Tibial nerve (tissue), 4 donors: ENCODE measurements around the gene HLA-DPB1. TPM values are rescaled to one million over a fixed set of nuclear protein-coding genes. Genes with fewer than 3 reads are reported as not detected.

ENCODE experiments used
- DNase-seq, 2 donors: peaks; one replicate each; pipeline ENCODE4 v3.0.0-alpha.2; 2019; ENCODE audit warnings: low spot score in 2 of 2
- H3K27ac ChIP-seq, 4 donors: fragments of 200-600 bp; sonication (generic) in 3 of 4; one replicate each; pipeline ENCODE4 v1.5.1; 2017 to 2019; ENCODE audit warnings: mild to moderate bottlenecking in 1 of 4
- H3K27me3 ChIP-seq, 2 donors: fragments of 200-600 bp; sonication (generic) in 1 of 2; one replicate each; pipeline versions ENCODE4 v1.5.1 to v1.6.0; 2017 to 2019
- H3K36me3 ChIP-seq, 3 donors: fragments of 200-600 bp; sonication (generic); one replicate each; pipeline ENCODE4 v1.5.1; 2018 to 2019
- H3K4me1 ChIP-seq, 4 donors: fragments of 200-600 bp; sonication (generic) in 3 of 4; one replicate each; pipeline ENCODE4 v1.5.1; 2017 to 2019
- H3K4me3 ChIP-seq, 4 donors: fragments of 200-600 bp; sonication (generic) in 3 of 4; one replicate each; pipeline ENCODE4 v1.5.1; 2017 to 2019; ENCODE audit warnings: mild to moderate bottlenecking in 1 of 4, moderate library complexity in 1 of 4
- H3K9me3 ChIP-seq, 4 donors: fragments of 200-600 bp; sonication (generic) in 3 of 4; one replicate each; pipeline ENCODE4 v1.5.1; 2017 to 2019
- EP300 ChIP-seq, 2 donors: sonication (generic); formaldehyde crosslinking; IDR thresholded peaks; one replicate each; pipeline ENCODE4 v1.6.1; 2017; ENCODE audit warnings: antibody characterized with exemption in 2 of 2, mild to moderate bottlenecking in 1 of 2
- POLR2A ChIP-seq, 2 donors: fragments of 450-650 bp; IDR thresholded peaks; one replicate each; pipeline ENCODE4 v1.6.1; 2017; ENCODE audit warnings: antibody characterized with exemption in 2 of 2, mild to moderate bottlenecking in 2 of 2, moderate library complexity in 2 of 2
- WGBS, 2 donors: methylation state at CpG; one replicate each; pipeline ENCODE4 v1.1.5; 2018; 5-methylcytosine and 5-hydroxymethylcytosine counted together
- total RNA-seq, 4 donors: library from RNA; depleted of rRNA; stranded (reverse); fragments of >200 nt; gene quantifications; one replicate each; pipeline ENCODE4 v1.1.0, GENCODE V29; 2016
- TF ChIP-seq, protein P1 (sequence below), 5 experiments: fragments of 200-600 bp in 3 of 5; fragments of 450-650 bp in 2 of 5; sonication (generic) in 3 of 5; IDR thresholded peaks; one replicate each; pipeline ENCODE4 v1.5.1; 2016 to 2019; ENCODE audit warnings: antibody characterized with exemption in 5 of 5, mild to moderate bottlenecking in 3 of 5, moderate library complexity in 2 of 5

The HLA-DPB1 gene
- total RNA-seq, 4 donors from 2014 or later, result 56.5 to 121 (median 76.4) TPM

DNA sequence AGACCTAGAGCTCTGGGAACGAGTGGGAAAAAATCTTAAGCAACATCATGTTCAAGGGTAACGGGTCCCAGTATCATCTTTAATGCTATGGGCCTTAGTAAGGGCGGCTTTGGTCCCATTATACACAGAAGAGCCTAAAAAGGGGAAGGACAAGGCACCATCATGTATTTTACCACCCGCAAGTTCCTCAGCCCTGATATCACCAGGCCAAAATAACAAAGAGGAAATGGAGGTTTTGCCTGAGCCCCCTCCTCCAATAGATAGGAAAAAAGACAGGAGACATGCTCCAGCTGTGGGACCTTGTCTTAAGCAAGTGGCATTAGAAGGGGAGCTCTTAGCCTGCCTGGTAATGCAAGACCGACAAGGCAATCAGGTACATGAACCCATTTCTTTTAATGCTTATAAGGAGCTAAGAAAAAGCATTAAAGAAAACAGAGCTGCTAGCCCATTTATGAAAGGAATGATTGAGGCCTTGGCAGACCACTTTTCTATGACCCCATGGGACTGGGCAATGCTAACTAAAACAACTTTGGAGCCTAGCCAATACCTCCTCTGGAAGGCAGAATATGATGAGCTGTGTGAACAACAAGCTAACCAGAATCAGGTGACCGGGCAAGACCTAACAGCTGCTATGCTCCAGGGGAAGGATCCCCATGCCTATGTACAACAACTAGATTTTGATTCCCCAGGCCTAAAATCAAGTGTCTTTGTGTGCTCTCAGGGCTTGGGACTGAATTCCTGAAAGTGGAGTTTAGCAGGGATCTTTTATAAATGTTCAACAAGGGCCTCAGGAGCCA is 25.6 kb upstream of the HLA-DPB1 start:
- no peak for DNase-seq
- 71 to 77% methylated on average over 5 to 6 of the region's 6 CpGs for WGBS, 2 donors
- TF ChIP-seq EP300 (IDR thresholded peaks at IDR 0.05), result no peak
- no peak for TF ChIP-seq POLR2A (IDR thresholded peaks at IDR 0.05)
- TF ChIP-seq, protein P1, sequence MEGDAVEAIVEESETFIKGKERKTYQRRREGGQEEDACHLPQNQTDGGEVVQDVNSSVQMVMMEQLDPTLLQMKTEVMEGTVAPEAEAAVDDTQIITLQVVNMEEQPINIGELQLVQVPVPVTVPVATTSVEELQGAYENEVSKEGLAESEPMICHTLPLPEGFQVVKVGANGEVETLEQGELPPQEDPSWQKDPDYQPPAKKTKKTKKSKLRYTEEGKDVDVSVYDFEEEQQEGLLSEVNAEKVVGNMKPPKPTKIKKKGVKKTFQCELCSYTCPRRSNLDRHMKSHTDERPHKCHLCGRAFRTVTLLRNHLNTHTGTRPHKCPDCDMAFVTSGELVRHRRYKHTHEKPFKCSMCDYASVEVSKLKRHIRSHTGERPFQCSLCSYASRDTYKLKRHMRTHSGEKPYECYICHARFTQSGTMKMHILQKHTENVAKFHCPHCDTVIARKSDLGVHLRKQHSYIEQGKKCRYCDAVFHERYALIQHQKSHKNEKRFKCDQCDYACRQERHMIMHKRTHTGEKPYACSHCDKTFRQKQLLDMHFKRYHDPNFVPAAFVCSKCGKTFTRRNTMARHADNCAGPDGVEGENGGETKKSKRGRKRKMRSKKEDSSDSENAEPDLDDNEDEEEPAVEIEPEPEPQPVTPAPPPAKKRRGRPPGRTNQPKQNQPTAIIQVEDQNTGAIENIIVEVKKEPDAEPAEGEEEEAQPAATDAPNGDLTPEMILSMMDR (IDR thresholded peaks at IDR 0.05), result no peak
- H3K9me3 ChIP-seq, result no peaks in the 10 kb centered on the region
- H3K4me3 ChIP-seq, result no peak overlapping the region
- no peaks in the 10 kb centered on the region for H3K36me3 ChIP-seq
- no peak overlapping the region for H3K27ac ChIP-seq
- H3K4me1 ChIP-seq, result no peaks in the 10 kb centered on the region
- H3K27me3 ChIP-seq, result peaks cover 0 to 5% of the 10 kb centered on the region in 2 donors

DNA sequence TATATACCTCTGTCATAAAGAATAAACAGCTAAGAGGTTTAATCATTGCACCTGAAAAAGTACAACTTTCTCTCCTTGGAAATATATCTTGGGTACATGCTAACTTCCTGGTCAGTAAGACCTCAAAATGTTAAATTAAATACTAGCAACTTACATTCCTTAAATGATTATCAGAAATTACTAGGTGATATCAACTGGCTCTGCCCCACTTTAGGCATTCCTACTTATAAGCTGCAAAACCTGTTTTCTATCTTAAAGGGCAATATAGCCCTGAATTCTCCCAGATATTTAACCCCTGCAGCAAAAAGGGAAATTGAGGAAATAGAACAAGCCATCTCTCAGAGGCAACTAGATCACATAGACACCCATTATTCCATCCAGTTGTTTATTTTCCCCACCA is 23.2 kb upstream of the HLA-DPB1 start:
- no peak for TF ChIP-seq EP300 (IDR thresholded peaks at IDR 0.05)
- no peak for TF ChIP-seq POLR2A (IDR thresholded peaks at IDR 0.05)
- TF ChIP-seq, protein P1 (IDR thresholded peaks at IDR 0.05), result no peak
- Histone ChIP-seq H3K4me1 (no peaks in the 10 kb centered on the region), H3K9me3 (no peaks in the 10 kb centered on the region), H3K27ac (no peak overlapping the region), H3K36me3 (no peaks in the 10 kb centered on the region), H3K4me3 (no peak overlapping the region), H3K27me3 (peaks cover 0 to 1% of the 10 kb centered on the region in 2 donors)
- DNase-seq, result no peak

DNA sequence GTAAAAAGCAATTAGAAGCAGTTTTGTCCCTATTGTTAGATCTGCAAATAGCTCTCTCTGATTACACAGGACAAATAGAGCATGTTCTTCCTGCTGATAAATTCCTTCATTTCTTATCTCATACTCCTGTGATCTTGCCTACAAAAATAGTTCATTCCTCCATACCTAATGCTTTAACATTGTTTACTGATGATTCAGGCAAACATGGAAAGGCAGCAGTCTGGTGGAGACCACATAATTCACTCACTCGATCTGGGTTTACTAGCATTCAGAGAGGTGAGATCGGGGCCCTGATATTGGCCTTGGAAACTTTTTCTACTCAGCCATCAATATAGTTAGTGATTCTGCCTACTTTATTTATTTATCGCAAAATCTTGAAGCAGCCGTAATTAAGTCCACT is 22.6 kb upstream of the HLA-DPB1 start:
- Histone ChIP-seq H3K9me3 (no peaks in the 10 kb centered on the region), H3K27me3 (no peaks in the 10 kb centered on the region), H3K4me1 (no peaks in the 10 kb centered on the region), H3K4me3 (no peak overlapping the region), H3K36me3 (no peaks in the 10 kb centered on the region), H3K27ac (no peak overlapping the region)
- DNase-seq, result no peak
- no peak for TF ChIP-seq POLR2A (IDR thresholded peaks at IDR 0.05)
- no peak for TF ChIP-seq EP300 (IDR thresholded peaks at IDR 0.05)
- TF ChIP-seq, protein P1 (IDR thresholded peaks at IDR 0.05), result no peak
- WGBS, 2 donors, result 37 to 39% methylated on average over 4 of the region's 4 CpGs

DNA sequence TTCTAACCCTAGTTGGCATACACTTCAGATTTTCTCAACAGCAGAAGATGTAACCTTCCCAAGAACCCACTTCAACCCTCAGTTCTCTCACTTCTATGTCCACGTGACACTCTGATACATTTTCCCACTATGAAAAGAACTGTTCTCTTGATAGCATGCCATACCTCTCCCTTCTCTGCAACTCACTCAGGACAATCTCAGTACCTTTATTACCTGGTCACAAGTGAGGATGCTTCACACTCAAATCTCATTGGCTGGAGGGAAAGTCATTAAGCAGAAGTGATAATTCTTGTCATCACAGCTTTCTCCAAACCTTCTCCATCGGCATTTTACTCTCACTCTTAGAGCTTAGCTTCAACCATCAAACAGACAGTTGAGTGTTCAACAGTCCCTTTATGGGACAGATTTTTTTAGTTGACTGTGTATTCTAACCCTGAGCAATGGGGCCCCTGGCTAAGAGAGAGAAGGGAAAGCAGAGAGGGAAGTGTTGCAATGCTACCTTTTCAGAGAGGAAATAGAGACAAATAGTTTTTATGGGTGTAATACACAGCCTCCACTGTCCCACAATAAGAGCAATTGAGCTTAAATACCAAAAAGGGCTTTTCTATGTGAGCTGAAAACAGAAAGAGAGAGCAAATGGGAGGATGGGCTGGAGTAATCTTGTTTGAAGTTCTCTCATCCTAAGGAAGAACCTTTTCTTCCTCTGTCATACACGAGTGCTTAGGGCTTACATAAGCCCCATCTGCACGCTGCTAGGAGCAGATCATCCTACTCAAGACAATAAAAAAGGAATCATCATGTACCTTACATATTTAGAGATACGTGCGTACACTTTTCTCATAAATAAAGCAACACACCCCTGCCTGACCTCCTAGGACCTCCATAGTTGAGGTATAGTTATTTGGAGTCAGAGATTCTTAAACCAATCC is 18.3 kb upstream of the HLA-DPB1 start:
- no peak for DNase-seq

More for the DNA sequence above, 18.3 kb upstream of the HLA-DPB1 start:
- whole genome bisulfite sequencing, 2 donors, result 66 to 67% methylated on average over 6 of the region's 6 CpGs
- Histone ChIP-seq H3K27me3 (no peaks in the 10 kb centered on the region), H3K4me1 (no peaks in the 10 kb centered on the region), H3K27ac (no peak overlapping the region), H3K9me3 (no peaks in the 10 kb centered on the region), H3K36me3 (no peaks in the 10 kb centered on the region), H3K4me3 (no peak overlapping the region)
- TF ChIP-seq EP300 (IDR thresholded peaks at IDR 0.05), result no peak
- TF ChIP-seq, protein P1 (IDR thresholded peaks at IDR 0.05), result no peak
- TF ChIP-seq POLR2A (IDR thresholded peaks at IDR 0.05), result no peak
